A673 (cell line): ENCODE measurements around the gene BABAM2. TPM values are rescaled to one million over a fixed set of nuclear protein-coding genes. Genes with fewer than 3 reads are reported as not detected.

Source experiments
- BruUV-seq: library from RNA; stranded (reverse); fragments of 400-500 nt; replicated peaks from 2 replicates; lab custom pipeline; 2021; lab: Mats Ljungman, UMichigan
- CTCF ChIA-PET: fragments of 300-600 bp; sonication (Branson Sonifier 250); formaldehyde crosslinking; loops from one replicate; lab custom pipeline; 2022; ENCODE audit warnings: antibody characterized with exemption; lab: Charles Lee
- POLR2A ChIA-PET: fragments of 300-600 bp; sonication (Branson Sonifier 250); formaldehyde crosslinking; loops from one replicate; lab custom pipeline; 2022; ENCODE audit warnings: antibody characterized with exemption; ENCODE audit not compliant: low non-redundant PET; lab: Charles Lee
- DNase-seq: peaks from one replicate; pipeline ENCODE4 v3.0.0-alpha.2; 2015; ENCODE audit warnings: low spot score
- H3K27ac ChIP-seq: fragments of 200-600 bp; sonication (generic); 2 replicates; pipeline ENCODE4 v1.5.1; 2016; ENCODE audit warnings: mixed run types, low read depth, mild to moderate bottlenecking, mixed read lengths, antibody characterized with exemption, low read length; ENCODE audit not compliant: poor library complexity, severe bottlenecking
- H3K27me3 ChIP-seq: fragments of 200-600 bp; sonication (generic); replicated peaks from 2 replicates; pipeline ENCODE4 v1.6.1; 2017; ENCODE audit warnings: mixed run types, low read depth, mild to moderate bottlenecking, mixed read lengths, antibody characterized with exemption, low read length; ENCODE audit not compliant: insufficient read depth, poor library complexity
- H3K36me3 ChIP-seq: fragments of 200-600 bp; sonication (generic); 2 replicates; pipeline ENCODE4 v1.6.1; 2016; ENCODE audit warnings: mixed run types, mild to moderate bottlenecking, mixed read lengths, antibody characterized with exemption, low read length; ENCODE audit not compliant: insufficient read depth, poor library complexity, severe bottlenecking
- H3K4me1 ChIP-seq: fragments of 200-600 bp; sonication (generic); 2 replicates; pipeline ENCODE4 v1.6.1; 2017; ENCODE audit warnings: mixed run types, mild to moderate bottlenecking, mixed read lengths, antibody characterized with exemption, low read length; ENCODE audit not compliant: insufficient read depth, poor library complexity, severe bottlenecking
- H3K4me3 ChIP-seq: fragments of 200-600 bp; sonication (generic); 2 replicates; pipeline ENCODE4 v1.5.1; 2016; ENCODE audit warnings: low read depth, mixed run types, mild to moderate bottlenecking, mixed read lengths, low read length; ENCODE audit not compliant: poor library complexity, severe bottlenecking
- H3K9me3 ChIP-seq: fragments of 200-600 bp; sonication (generic); 2 replicates; pipeline ENCODE4 v1.6.1; 2016; ENCODE audit warnings: mixed run types, low read depth, mild to moderate bottlenecking, mixed read lengths, antibody characterized with exemption, low read length; ENCODE audit not compliant: poor library complexity, severe bottlenecking
- CTCF ChIP-seq: fragments of 300-800, 200-600 bp; sonication (generic); conservative IDR thresholded peaks from 2 replicates; pipeline ENCODE4 v1.5.1; 2017; ENCODE audit warnings: low read depth, mild to moderate bottlenecking, antibody characterized with exemption, low read length, moderate library complexity, mixed read lengths
- EZH2 ChIP-seq: fragments of 200-600 bp; sonication (generic); IDR thresholded peaks from 2 replicates; pipeline ENCODE4 v1.6.1; 2017; ENCODE audit warnings: borderline replicate concordance, low read depth, mild to moderate bottlenecking, mixed read lengths, antibody characterized with exemption, low read length; ENCODE audit not compliant: poor library complexity, severe bottlenecking
- intact Hi-C: fragments of 100-400 bp; cut with micrococcal nuclease; formaldehyde crosslinking; loops from one replicate; pipeline ENCODE4 v1.10.0; 2022; ENCODE audit not compliant: unreplicated experiment
- total RNA-seq: library from RNA; stranded (reverse); gene quantifications from 2 replicates; pipeline ENCODE4 v1.2.3, GENCODE V29; 2021

BABAM2 gene
- total RNA-seq, 1 experiment from 2014 or later: 21.8 TPM

DNA sequence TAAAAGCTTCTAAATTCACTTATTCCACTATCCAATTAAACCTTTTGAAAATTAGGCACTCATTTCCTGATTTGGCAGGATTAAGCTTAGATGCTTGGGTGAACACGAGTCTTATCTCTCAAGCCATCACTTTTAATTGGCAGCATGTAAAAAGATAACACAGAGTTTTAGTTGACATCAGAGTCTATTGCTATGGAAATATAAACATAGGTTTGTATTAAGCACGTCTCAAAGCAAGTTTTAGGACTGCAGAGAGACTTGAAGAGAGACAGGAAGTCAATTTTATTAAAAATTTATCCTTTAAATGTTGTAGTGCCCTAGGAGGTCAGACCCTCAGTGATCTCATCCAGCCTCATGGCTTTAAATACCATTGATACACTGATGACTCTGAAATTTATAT lies 5.9 kb upstream of the BABAM2 start:
- TF ChIP-seq CTCF: no peak
- TF ChIP-seq EZH2: no peak
- Histone ChIP-seq H3K4me1 (peaks cover 14% of the 10 kb centered on the region), H3K36me3 (no peaks in the 10 kb centered on the region), H3K4me3 (no peak overlapping the region), H3K27me3 (no peaks in the 10 kb centered on the region), H3K9me3 (peaks cover 3% of the 10 kb centered on the region), H3K27ac (no peak overlapping the region)
- DNase-seq: peak; percentile 71
- ChIA-PET CTCF (no interaction called here), POLR2A (interaction anchor here (0.7 kb wide), 1 partner anchor 225 kb away, joined by 4 read pairs; no protein-coding TSS in a partner anchor)
- no TSS peak for BruUV-seq
- intact Hi-C loops: loop anchor here (10.0 kb wide), 1 partner anchor 110 kb away; the partner anchor contains the start of gene MRPL33

- Histone ChIP-seq H3K36me3 (no peaks in the 10 kb centered on the region), H3K4me3 (no peak overlapping the region), H3K27ac (no peak overlapping the region), H3K27me3 (no peaks in the 10 kb centered on the region), H3K4me1 (peaks cover 14% of the 10 kb centered on the region), H3K9me3 (peaks cover 3% of the 10 kb centered on the region)
- no TSS peak for BruUV-seq
- intact Hi-C loops: loop anchor here (10.0 kb wide), 1 partner anchor 110 kb away; the partner anchor contains the start of gene MRPL33
- DNase-seq: peak; percentile 39
- TF ChIP-seq EZH2 (no peak), CTCF (no peak)
- ChIA-PET CTCF (no interaction called here), POLR2A (no interaction called here)
These were observed 5.3 kb upstream of the BABAM2 start for GRCh38 chr2:27885234-27885633.

GRCh38 chr2:27885661-27886060 lies 4.9 kb upstream of the BABAM2 start:
- ChIA-PET POLR2A (no interaction called here), CTCF (no interaction called here)
- DNase-seq: no peak
- no peak overlapping the region for H3K4me3 ChIP-seq
- peaks cover 3% of the 10 kb centered on the region for H3K9me3 ChIP-seq
- H3K27me3 ChIP-seq: no peaks in the 10 kb centered on the region
- BruUV-seq: no TSS peak
- TF ChIP-seq EZH2 (no peak), CTCF (no peak)
- H3K4me1 ChIP-seq: peaks cover 14% of the 10 kb centered on the region
- H3K36me3 ChIP-seq: no peaks in the 10 kb centered on the region
- intact Hi-C loops: loop anchor here (10.0 kb wide), 1 partner anchor 111 kb away; the partner anchor contains the start of gene MRPL33
- no peak overlapping the region for H3K27ac ChIP-seq
